Measurements from ENCODE around the gene KIF12.

Gene KIF12

GRCh38 chr9:114123031-114123977 is 24.2 kb upstream of the KIF12 start:
- no peak for DNase-seq (ENCODE audit: low read depth, low spot score)
- Histone ChIP-seq H3K27me3 (ENCODE audit: control insufficient read depth, insufficient read depth, low read length) (no peaks in the 10 kb centered on the region), H3K9me3 (ENCODE audit: control insufficient read depth, insufficient read depth, low read length) (no peaks in the 10 kb centered on the region), H3K4me3 (ENCODE audit: low read length) (no peak overlapping the region), H3K36me3 (ENCODE audit: control insufficient read depth, insufficient read depth, low read length) (no peaks in the 10 kb centered on the region), H3K4me1 (ENCODE audit: control insufficient read depth, insufficient read depth, low read length) (no peaks in the 10 kb centered on the region), H3K27ac (ENCODE audit: low read length) (no peak overlapping the region)
- WGBS (ENCODE audit: insufficient coverage, insufficient read length) = no CpG with 5 or more reads among the region's 9 CpGs

- no peak overlapping the region for H3K4me3 ChIP-seq (ENCODE audit: low read length)
- no peaks in the 10 kb centered on the region for H3K4me1 ChIP-seq (ENCODE audit: control insufficient read depth, insufficient read depth, low read length)
- H3K9me3 ChIP-seq (ENCODE audit: control insufficient read depth, insufficient read depth, low read length) = no peaks in the 10 kb centered on the region
- H3K27me3 ChIP-seq (ENCODE audit: control insufficient read depth, insufficient read depth, low read length) = no peaks in the 10 kb centered on the region
- no peak overlapping the region for H3K27ac ChIP-seq (ENCODE audit: low read length)
- WGBS (ENCODE audit: insufficient coverage, insufficient read length) = no CpG with 5 or more reads among the region's 9 CpGs
- H3K36me3 ChIP-seq (ENCODE audit: control insufficient read depth, insufficient read depth, low read length) = no peaks in the 10 kb centered on the region
- no peak for DNase-seq (ENCODE audit: low read depth, low spot score)
These were observed 23.3 kb upstream of the KIF12 start for GRCh38 chr9:114122136-114123027.

GRCh38 chr9:114121227-114122135 is 22.4 kb upstream of the KIF12 start:
- H3K36me3 ChIP-seq (ENCODE audit: control insufficient read depth, insufficient read depth, low read length) = no peaks in the 10 kb centered on the region
- no peaks in the 10 kb centered on the region for H3K4me1 ChIP-seq (ENCODE audit: control insufficient read depth, insufficient read depth, low read length)
- no peak for DNase-seq (ENCODE audit: low read depth, low spot score)
- H3K9me3 ChIP-seq (ENCODE audit: control insufficient read depth, insufficient read depth, low read length) = no peaks in the 10 kb centered on the region
- no peak overlapping the region for H3K27ac ChIP-seq (ENCODE audit: low read length)
- WGBS (ENCODE audit: insufficient coverage, insufficient read length) = no CpG with 5 or more reads among the region's 16 CpGs
- no peaks in the 10 kb centered on the region for H3K27me3 ChIP-seq (ENCODE audit: control insufficient read depth, insufficient read depth, low read length)
- no peak overlapping the region for H3K4me3 ChIP-seq (ENCODE audit: low read length)

- Histone ChIP-seq H3K4me3 (ENCODE audit: low read length) (no peak overlapping the region), H3K9me3 (ENCODE audit: control insufficient read depth, insufficient read depth, low read length) (no peaks in the 10 kb centered on the region), H3K36me3 (ENCODE audit: control insufficient read depth, insufficient read depth, low read length) (no peaks in the 10 kb centered on the region), H3K27ac (ENCODE audit: low read length) (no peak overlapping the region), H3K27me3 (ENCODE audit: control insufficient read depth, insufficient read depth, low read length) (no peaks in the 10 kb centered on the region), H3K4me1 (ENCODE audit: control insufficient read depth, insufficient read depth, low read length) (no peaks in the 10 kb centered on the region)
- no CpG with 5 or more reads among the region's 4 CpGs for WGBS (ENCODE audit: insufficient coverage, insufficient read length)
- no peak for DNase-seq (ENCODE audit: low read depth, low spot score)
These were observed 21.3 kb upstream of the KIF12 start for GRCh38 chr9:114120192-114121014.

- H3K4me1 ChIP-seq (ENCODE audit: control insufficient read depth, insufficient read depth, low read length) = no peaks in the 10 kb centered on the region
- H3K9me3 ChIP-seq (ENCODE audit: control insufficient read depth, insufficient read depth, low read length) = no peaks in the 10 kb centered on the region
- no peaks in the 10 kb centered on the region for H3K27me3 ChIP-seq (ENCODE audit: control insufficient read depth, insufficient read depth, low read length)
- DNase-seq (ENCODE audit: low read depth, low spot score) = no peak
- H3K27ac ChIP-seq (ENCODE audit: low read length) = no peak overlapping the region
- no peak overlapping the region for H3K4me3 ChIP-seq (ENCODE audit: low read length)
- no CpG with 5 or more reads among the region's 9 CpGs for WGBS (ENCODE audit: insufficient coverage, insufficient read length)
- H3K36me3 ChIP-seq (ENCODE audit: control insufficient read depth, insufficient read depth, low read length) = no peaks in the 10 kb centered on the region
These were observed 20.4 kb upstream of the KIF12 start for GRCh38 chr9:114119242-114120191.

GRCh38 chr9:114117996-114118830 is 19.1 kb upstream of the KIF12 start:
- Histone ChIP-seq H3K27ac (ENCODE audit: low read length) (no peak overlapping the region), H3K4me3 (ENCODE audit: low read length) (no peak overlapping the region)
- DNase-seq (ENCODE audit: low read depth, low spot score) = no peak

GRCh38 chr9:114117614-114117995 is 18.5 kb upstream of the KIF12 start:
- H3K4me3 ChIP-seq (ENCODE audit: low read length) = no peak overlapping the region
- DNase-seq (ENCODE audit: low read depth, low spot score) = no peak
- WGBS (ENCODE audit: insufficient coverage, insufficient read length) = no CpG with 5 or more reads among the region's 7 CpGs

More at GRCh38 chr9:114117996-114118830, 19.1 kb upstream of the KIF12 start:
- H3K36me3 ChIP-seq (ENCODE audit: control insufficient read depth, insufficient read depth, low read length) = no peaks in the 10 kb centered on the region
- H3K4me1 ChIP-seq (ENCODE audit: control insufficient read depth, insufficient read depth, low read length) = no peaks in the 10 kb centered on the region
- no peaks in the 10 kb centered on the region for H3K27me3 ChIP-seq (ENCODE audit: control insufficient read depth, insufficient read depth, low read length)
- no CpG with 5 or more reads among the region's 21 CpGs for WGBS (ENCODE audit: insufficient coverage, insufficient read length)
- no peaks in the 10 kb centered on the region for H3K9me3 ChIP-seq (ENCODE audit: control insufficient read depth, insufficient read depth, low read length)

GRCh38 chr9:114116126-114116747 is 17.1 kb upstream of the KIF12 start:
- Histone ChIP-seq H3K4me3 (ENCODE audit: low read length) (no peak overlapping the region), H3K9me3 (ENCODE audit: control insufficient read depth, insufficient read depth, low read length) (no peaks in the 10 kb centered on the region), H3K27ac (ENCODE audit: low read length) (no peak overlapping the region), H3K27me3 (ENCODE audit: control insufficient read depth, insufficient read depth, low read length) (no peaks in the 10 kb centered on the region), H3K36me3 (ENCODE audit: control insufficient read depth, insufficient read depth, low read length) (no peaks in the 10 kb centered on the region), H3K4me1 (ENCODE audit: control insufficient read depth, insufficient read depth, low read length) (no peaks in the 10 kb centered on the region)
- DNase-seq (ENCODE audit: low read depth, low spot score) = no peak
- no CpG with 5 or more reads among the region's 12 CpGs for WGBS (ENCODE audit: insufficient coverage, insufficient read length)

More at GRCh38 chr9:114117614-114117995, 18.5 kb upstream of the KIF12 start:
- no peak overlapping the region for H3K27ac ChIP-seq (ENCODE audit: low read length)
- no peaks in the 10 kb centered on the region for H3K9me3 ChIP-seq (ENCODE audit: control insufficient read depth, insufficient read depth, low read length)
- H3K36me3 ChIP-seq (ENCODE audit: control insufficient read depth, insufficient read depth, low read length) = no peaks in the 10 kb centered on the region
- no peaks in the 10 kb centered on the region for H3K4me1 ChIP-seq (ENCODE audit: control insufficient read depth, insufficient read depth, low read length)
- H3K27me3 ChIP-seq (ENCODE audit: control insufficient read depth, insufficient read depth, low read length) = no peaks in the 10 kb centered on the region
